ENCODE measurements around the gene ITPRIPL1.

Gene ITPRIPL1

DNA sequence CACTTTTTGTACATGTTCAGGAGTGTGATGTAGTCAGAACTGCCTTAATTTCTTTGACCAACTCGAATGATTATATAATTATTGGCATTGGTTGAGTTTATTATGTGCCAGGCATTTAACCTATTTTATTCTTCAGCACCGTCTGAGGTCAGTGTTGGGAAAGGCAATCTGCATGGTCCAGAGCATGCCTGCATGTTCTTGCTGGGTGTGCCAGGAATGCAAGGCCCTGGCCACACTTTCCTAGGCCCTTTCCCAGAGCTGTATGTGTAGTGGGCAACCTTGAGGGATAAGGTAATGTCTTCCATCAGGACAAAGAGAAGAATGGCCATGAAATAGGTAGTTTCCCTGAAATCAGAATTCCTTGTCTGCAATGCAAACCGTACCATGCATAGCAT lies 10.1 kb upstream of the ITPRIPL1 start:
- Histone ChIP-seq H2BK12ac (ENCODE audit: low read length in 2 of 2) (no peak overlapping the region), H3K18ac (ENCODE audit: low read depth in 1 of 2, low read length in 2 of 2) (no peak overlapping the region), H3K4me3 (ENCODE audit: insufficient read depth in 1 of 2, low read depth in 1 of 2, low read length in 2 of 2) (no peak overlapping the region), H3K36me3 (ENCODE audit: control insufficient read depth in 1 of 2, insufficient read depth in 2 of 2, low read depth in 1 of 2, low read length in 2 of 2) (no peaks in the 10 kb centered on the region), H2BK120ac (ENCODE audit: low read depth, low read length) (no peak overlapping the region), H3K4ac (ENCODE audit: low read depth in 1 of 2, low read length in 2 of 2) (no peak overlapping the region), H2AFZ (ENCODE audit: low read depth, low read length) (no peak overlapping the region), H3K4me2 (ENCODE audit: low read length, poor library complexity, severe bottlenecking) (no peak overlapping the region), H3K4me1 (ENCODE audit: control insufficient read depth, insufficient read depth, low read depth, low read length) (peaks cover 3% of the 10 kb centered on the region), H3K27me3 (ENCODE audit: control insufficient read depth in 1 of 2, insufficient read depth in 1 of 2, low read length in 2 of 2) (no peaks in the 10 kb centered on the region), H3K27ac (ENCODE audit: low read length, poor library complexity, severe bottlenecking) (no peak overlapping the region), H2AK5ac (ENCODE audit: low read length, severe bottlenecking) (no peak overlapping the region), H4K91ac (ENCODE audit: low read length) (no peak overlapping the region), H3K23ac (ENCODE audit: low read length in 2 of 2) (no peak overlapping the region), H3K79me1 (replicated peaks; ENCODE audit: low read length, poor library complexity, severe bottlenecking) (no peaks in the 10 kb centered on the region), H4K8ac (ENCODE audit: low read length) (no peak overlapping the region), H2BK5ac (ENCODE audit: low read depth, low read length, poor library complexity, severe bottlenecking) (no peak overlapping the region), H3K14ac (ENCODE audit: low read length in 2 of 2) (no peak overlapping the region), H3K9ac (ENCODE audit: low read length) (no peak overlapping the region), H3K9me3 (ENCODE audit: control insufficient read depth, low read length) (no peaks in the 10 kb centered on the region), H2BK15ac (ENCODE audit: low read depth, poor library complexity, severe bottlenecking) (no peak overlapping the region)
- 68% methylated on average over 3 of the region's 3 CpGs for WGBS
- DNase-seq = no peak

DNA sequence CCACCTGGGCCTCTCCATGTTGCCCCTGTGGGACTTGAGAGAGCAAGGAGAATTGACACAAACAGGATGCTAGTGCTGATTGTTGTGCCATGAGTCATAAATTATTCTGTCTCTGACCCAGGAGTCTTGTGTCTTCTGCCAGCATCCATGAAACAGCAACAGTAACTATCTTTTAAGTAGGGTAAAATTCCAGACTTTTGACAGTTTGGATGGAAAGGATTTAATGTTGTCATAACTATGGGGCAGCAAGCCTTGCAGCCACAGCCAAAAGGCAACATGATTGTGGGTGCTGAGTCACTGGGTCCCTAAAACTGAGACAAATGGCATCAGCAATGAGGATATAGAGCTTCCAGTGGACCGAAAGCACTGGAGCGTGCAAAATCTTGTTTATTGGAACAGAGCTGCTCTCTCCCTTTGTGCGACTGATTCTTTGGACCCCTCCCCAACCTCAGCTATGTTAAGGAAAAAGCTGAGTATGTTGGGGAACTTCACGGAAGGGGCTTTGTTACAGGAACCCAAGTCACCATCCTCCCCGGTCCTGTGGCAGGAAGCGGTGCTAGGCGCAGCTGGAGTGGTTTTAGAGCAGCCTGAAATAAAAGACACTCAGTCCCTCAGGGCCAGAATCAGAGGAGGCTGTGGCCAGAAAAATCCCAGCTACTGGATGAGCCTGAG lies 9.6 kb upstream of the ITPRIPL1 start:
- no peak overlapping the region for H3K4me3 ChIP-seq (ENCODE audit: insufficient read depth in 1 of 2, low read depth in 1 of 2, low read length in 2 of 2)
- no peak overlapping the region for H3K23ac ChIP-seq (ENCODE audit: low read length in 2 of 2)
- peak overlapping the region; percentile 59 for H4K8ac ChIP-seq (ENCODE audit: low read length)
- H2BK5ac ChIP-seq (ENCODE audit: low read depth, low read length, poor library complexity, severe bottlenecking) = no peak overlapping the region
- 75% methylated on average over 7 of the region's 7 CpGs for WGBS
- peak overlapping the region; percentile 34 for H2BK15ac ChIP-seq (ENCODE audit: low read depth, poor library complexity, severe bottlenecking)
- peaks cover 3% of the 10 kb centered on the region for H3K4me1 ChIP-seq (ENCODE audit: control insufficient read depth, insufficient read depth, low read depth, low read length)
- H2AK5ac ChIP-seq (ENCODE audit: low read length, severe bottlenecking) = no peak overlapping the region
- H2BK12ac ChIP-seq (ENCODE audit: low read length in 2 of 2) = peak overlapping the region in 1 of 2 experiments; percentile 26
- no peak overlapping the region for H4K91ac ChIP-seq (ENCODE audit: low read length)
- no peaks in the 10 kb centered on the region for H3K79me1 ChIP-seq (replicated peaks; ENCODE audit: low read length, poor library complexity, severe bottlenecking)
- H2BK120ac ChIP-seq (ENCODE audit: low read depth, low read length) = no peak overlapping the region
- no peak overlapping the region for H3K14ac ChIP-seq (ENCODE audit: low read length in 2 of 2)
- no peak overlapping the region for H3K27ac ChIP-seq (ENCODE audit: low read length, poor library complexity, severe bottlenecking)
- peak overlapping the region; percentile 36 for H2AFZ ChIP-seq (ENCODE audit: low read depth, low read length)
- H3K27me3 ChIP-seq (ENCODE audit: control insufficient read depth in 1 of 2, insufficient read depth in 1 of 2, low read length in 2 of 2) = peaks cover 0 to 2% of the 10 kb centered on the region in 2 experiments
- H3K4me2 ChIP-seq (ENCODE audit: low read length, poor library complexity, severe bottlenecking) = no peak overlapping the region
- H3K4ac ChIP-seq (ENCODE audit: low read depth in 1 of 2, low read length in 2 of 2) = no peak overlapping the region
- H3K9me3 ChIP-seq (ENCODE audit: control insufficient read depth, low read length) = no peaks in the 10 kb centered on the region
- no peak overlapping the region for H3K18ac ChIP-seq (ENCODE audit: low read depth in 1 of 2, low read length in 2 of 2)
- no peaks in the 10 kb centered on the region for H3K36me3 ChIP-seq (ENCODE audit: control insufficient read depth in 1 of 2, insufficient read depth in 2 of 2, low read depth in 1 of 2, low read length in 2 of 2)
- DNase-seq = peak; percentile 53
- peak overlapping the region; percentile 25 for H3K9ac ChIP-seq (ENCODE audit: low read length)

DNA sequence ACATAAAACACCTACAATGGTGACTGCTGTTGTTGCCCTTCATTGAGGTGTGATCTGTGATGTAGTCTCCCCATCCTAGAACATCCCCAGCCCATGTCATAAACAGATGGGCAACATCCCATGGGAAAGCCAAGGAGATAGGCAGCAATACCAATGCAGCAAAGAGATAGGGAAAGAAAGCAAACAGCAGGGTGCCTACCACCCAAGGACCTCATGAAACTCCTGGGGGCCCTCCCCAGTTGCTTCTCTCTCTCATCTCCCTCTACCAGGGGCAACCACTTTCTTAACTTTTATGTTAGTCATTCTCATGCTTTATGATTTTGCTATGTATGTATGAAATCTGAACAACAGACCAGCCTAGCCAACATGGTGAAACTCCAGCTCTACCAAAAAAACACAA lies 8.1 kb upstream of the ITPRIPL1 start:
- Histone ChIP-seq H3K4me2 (ENCODE audit: low read length, poor library complexity, severe bottlenecking) (no peak overlapping the region), H3K4me1 (ENCODE audit: control insufficient read depth, insufficient read depth, low read depth, low read length) (peaks cover 12% of the 10 kb centered on the region), H3K14ac (ENCODE audit: low read length in 2 of 2) (no peak overlapping the region), H2BK5ac (ENCODE audit: low read depth, low read length, poor library complexity, severe bottlenecking) (no peak overlapping the region), H3K79me1 (replicated peaks; ENCODE audit: low read length, poor library complexity, severe bottlenecking) (no peaks in the 10 kb centered on the region), H3K27ac (ENCODE audit: low read length, poor library complexity, severe bottlenecking) (no peak overlapping the region), H2AFZ (ENCODE audit: low read depth, low read length) (no peak overlapping the region), H3K36me3 (ENCODE audit: control insufficient read depth in 1 of 2, insufficient read depth in 2 of 2, low read depth in 1 of 2, low read length in 2 of 2) (no peaks in the 10 kb centered on the region), H4K91ac (ENCODE audit: low read length) (no peak overlapping the region), H2BK120ac (ENCODE audit: low read depth, low read length) (no peak overlapping the region), H2BK15ac (ENCODE audit: low read depth, poor library complexity, severe bottlenecking) (no peak overlapping the region), H3K23ac (ENCODE audit: low read length in 2 of 2) (no peak overlapping the region), H3K4me3 (ENCODE audit: insufficient read depth in 1 of 2, low read depth in 1 of 2, low read length in 2 of 2) (no peak overlapping the region), H3K9me3 (ENCODE audit: control insufficient read depth, low read length) (no peaks in the 10 kb centered on the region), H4K8ac (ENCODE audit: low read length) (no peak overlapping the region), H3K18ac (ENCODE audit: low read depth in 1 of 2, low read length in 2 of 2) (no peak overlapping the region), H3K27me3 (ENCODE audit: control insufficient read depth in 1 of 2, insufficient read depth in 1 of 2, low read length in 2 of 2) (peaks cover 6 to 9% of the 10 kb centered on the region in 2 experiments), H2BK12ac (ENCODE audit: low read length in 2 of 2) (no peak overlapping the region), H3K4ac (ENCODE audit: low read depth in 1 of 2, low read length in 2 of 2) (no peak overlapping the region), H3K9ac (ENCODE audit: low read length) (no peak overlapping the region), H2AK5ac (ENCODE audit: low read length, severe bottlenecking) (no peak overlapping the region)
- no peak for DNase-seq

DNA sequence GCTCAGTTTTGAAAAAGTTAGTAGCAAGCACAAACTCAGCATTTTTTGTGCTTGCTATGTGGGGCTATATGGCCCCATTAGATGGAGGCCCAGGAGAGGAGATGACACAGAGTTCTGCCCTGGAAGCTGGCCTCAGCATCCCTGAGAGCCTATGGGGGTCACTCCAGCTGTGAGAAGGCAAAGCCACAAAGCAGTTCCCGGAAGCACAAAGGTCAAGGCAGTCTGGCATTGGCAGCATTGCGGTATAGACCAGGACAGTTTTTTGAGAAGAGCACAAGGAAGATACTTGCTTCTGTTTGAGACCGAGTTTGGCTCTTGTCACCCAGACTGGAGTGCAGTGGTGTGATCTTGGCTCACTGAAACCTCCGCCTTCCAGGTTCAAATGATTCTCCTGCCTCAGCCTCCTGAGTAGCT lies 7.5 kb upstream of the ITPRIPL1 start:
- no peak for DNase-seq
- no peak overlapping the region for H2BK12ac ChIP-seq (ENCODE audit: low read length in 2 of 2)
- peaks cover 12% of the 10 kb centered on the region for H3K4me1 ChIP-seq (ENCODE audit: control insufficient read depth, insufficient read depth, low read depth, low read length)
- H3K4ac ChIP-seq (ENCODE audit: low read depth in 1 of 2, low read length in 2 of 2) = no peak overlapping the region
- no peak overlapping the region for H3K4me3 ChIP-seq (ENCODE audit: insufficient read depth in 1 of 2, low read depth in 1 of 2, low read length in 2 of 2)
- no peak overlapping the region for H2BK120ac ChIP-seq (ENCODE audit: low read depth, low read length)
- H3K79me1 ChIP-seq (replicated peaks; ENCODE audit: low read length, poor library complexity, severe bottlenecking) = no peaks in the 10 kb centered on the region
- no peak overlapping the region for H2BK5ac ChIP-seq (ENCODE audit: low read depth, low read length, poor library complexity, severe bottlenecking)
- no peak overlapping the region for H3K9ac ChIP-seq (ENCODE audit: low read length)
- 96% methylated on average over 4 of the region's 4 CpGs for WGBS
- peaks cover 9 to 11% of the 10 kb centered on the region in 2 experiments for H3K27me3 ChIP-seq (ENCODE audit: control insufficient read depth in 1 of 2, insufficient read depth in 1 of 2, low read length in 2 of 2)
- H3K27ac ChIP-seq (ENCODE audit: low read length, poor library complexity, severe bottlenecking) = no peak overlapping the region
- H3K4me2 ChIP-seq (ENCODE audit: low read length, poor library complexity, severe bottlenecking) = no peak overlapping the region
- no peaks in the 10 kb centered on the region for H3K9me3 ChIP-seq (ENCODE audit: control insufficient read depth, low read length)
- H3K18ac ChIP-seq (ENCODE audit: low read depth in 1 of 2, low read length in 2 of 2) = no peak overlapping the region
- H3K23ac ChIP-seq (ENCODE audit: low read length in 2 of 2) = no peak overlapping the region
- no peak overlapping the region for H4K91ac ChIP-seq (ENCODE audit: low read length)
- peak overlapping the region; percentile 13 for H4K8ac ChIP-seq (ENCODE audit: low read length)
- H3K14ac ChIP-seq (ENCODE audit: low read length in 2 of 2) = no peak overlapping the region
- no peak overlapping the region for H2AFZ ChIP-seq (ENCODE audit: low read depth, low read length)
- H2BK15ac ChIP-seq (ENCODE audit: low read depth, poor library complexity, severe bottlenecking) = no peak overlapping the region
- H2AK5ac ChIP-seq (ENCODE audit: low read length, severe bottlenecking) = no peak overlapping the region
- no peaks in the 10 kb centered on the region for H3K36me3 ChIP-seq (ENCODE audit: control insufficient read depth in 1 of 2, insufficient read depth in 2 of 2, low read depth in 1 of 2, low read length in 2 of 2)

Measured in mesenchymal stem cell (in vitro differentiated cells and primary cell).